T-helper 1 cell treated with Interleukin-12 subunit alpha and Interleukin-12 subunit beta and Interleukin-4 antibody, amounts not matched to agents 30 μg/mL and 1 μg/mL, for 36 hours (primary cell): ENCODE measurements around the gene RPP14.
"Not testable (repeated sequence)": the region's sequence is repeated elsewhere in the genome, so short reads cannot be mapped to it uniquely, and the experiment has no call there.

Source experiments
- H3K27ac Mint-ChIP-seq: one replicate; pipeline ENCODE4 v1.8.0; 2021; ENCODE audit warnings: mild to moderate bottlenecking, mixed read lengths
- H3K27me3 Mint-ChIP-seq: one replicate; pipeline ENCODE4 v1.8.0; 2021; ENCODE audit warnings: low read depth, mixed read lengths
- H3K36me3 Mint-ChIP-seq: one replicate; pipeline ENCODE4 v1.8.0; 2021; ENCODE audit warnings: low read depth, mixed read lengths
- H3K4me1 Mint-ChIP-seq: one replicate; pipeline ENCODE4 v1.8.0; 2021; ENCODE audit warnings: low read depth, mixed read lengths
- H3K4me3 Mint-ChIP-seq: one replicate; pipeline ENCODE4 v1.8.0; 2021; ENCODE audit warnings: mild to moderate bottlenecking, moderate library complexity, mixed read lengths
- H3K9me3 Mint-ChIP-seq: one replicate; pipeline ENCODE4 v1.8.0; 2021; ENCODE audit warnings: mixed read lengths

RPP14 gene

GRCh38 chr3:58305882-58306711 is at the start of gene RPP14, which contains the start of gene HTD2:
Gene RPP14, plus strand, starts transcription at chr3:58306245. Its CDS starts 4,085 bp downstream, at chr3:58310330.
Gene HTD2, plus strand, starts transcription at chr3:58306520. Its CDS starts 11,094 bp downstream, at chr3:58317614.
- H3K9me3 Mint-ChIP-seq: peaks cover 4% of the 10 kb centered on the region
- H3K36me3 Mint-ChIP-seq: peaks cover 15% of the 10 kb centered on the region
- peak within 1 kb of the TSS; percentile 96 for H3K4me3 Mint-ChIP-seq
- H3K27ac Mint-ChIP-seq: peak within 1 kb of the TSS; percentile 100
- peaks cover 27% of the 10 kb centered on the region for H3K4me1 Mint-ChIP-seq
- H3K27me3 Mint-ChIP-seq: peaks cover 14% of the 10 kb centered on the region

DNA sequence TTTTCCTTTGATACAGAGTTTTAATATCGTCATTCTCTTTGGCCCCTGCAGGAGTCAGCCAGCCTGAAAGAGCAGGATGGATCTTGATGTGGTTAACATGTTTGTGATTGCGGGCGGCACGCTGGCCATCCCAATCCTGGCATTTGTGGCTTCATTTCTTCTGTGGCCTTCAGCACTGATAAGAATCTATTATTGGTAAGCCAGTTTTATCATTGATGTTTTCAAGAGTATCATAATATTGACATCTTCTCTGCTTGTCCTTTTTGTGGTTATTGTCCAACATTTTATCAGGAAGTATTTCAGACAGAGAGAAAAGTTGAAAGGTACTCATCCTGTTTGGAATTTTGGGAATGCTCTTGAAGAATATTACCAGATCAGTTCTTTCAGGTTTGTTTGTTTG is 49.5 kb upstream of the RPP14 start:
- H3K4me3 Mint-ChIP-seq: no peak overlapping the region
- no peak overlapping the region for H3K27ac Mint-ChIP-seq
- no peaks in the 10 kb centered on the region for H3K9me3 Mint-ChIP-seq
- no peaks in the 10 kb centered on the region for H3K27me3 Mint-ChIP-seq
- peaks cover 1% of the 10 kb centered on the region for H3K36me3 Mint-ChIP-seq
- peaks cover 5% of the 10 kb centered on the region for H3K4me1 Mint-ChIP-seq

- no peaks in the 10 kb centered on the region for H3K9me3 Mint-ChIP-seq
- no peaks in the 10 kb centered on the region for H3K27me3 Mint-ChIP-seq
- H3K4me3 Mint-ChIP-seq: no peak overlapping the region
- peaks cover 3% of the 10 kb centered on the region for H3K4me1 Mint-ChIP-seq
- H3K27ac Mint-ChIP-seq: no peak overlapping the region
- H3K36me3 Mint-ChIP-seq: peaks cover 1% of the 10 kb centered on the region
Measured at GRCh38 chr3:58258392-58259055, 47.5 kb upstream of the RPP14 start.

GRCh38 chr3:58260261-58260731 is 45.7 kb upstream of the RPP14 start:
- Mint-ChIP-seq H3K27me3 (no peaks in the 10 kb centered on the region), H3K36me3 (peaks cover 1% of the 10 kb centered on the region), H3K9me3 (no peaks in the 10 kb centered on the region), H3K4me3 (no peak overlapping the region), H3K27ac (no peak overlapping the region), H3K4me1 (peaks cover 3% of the 10 kb centered on the region)

DNA sequence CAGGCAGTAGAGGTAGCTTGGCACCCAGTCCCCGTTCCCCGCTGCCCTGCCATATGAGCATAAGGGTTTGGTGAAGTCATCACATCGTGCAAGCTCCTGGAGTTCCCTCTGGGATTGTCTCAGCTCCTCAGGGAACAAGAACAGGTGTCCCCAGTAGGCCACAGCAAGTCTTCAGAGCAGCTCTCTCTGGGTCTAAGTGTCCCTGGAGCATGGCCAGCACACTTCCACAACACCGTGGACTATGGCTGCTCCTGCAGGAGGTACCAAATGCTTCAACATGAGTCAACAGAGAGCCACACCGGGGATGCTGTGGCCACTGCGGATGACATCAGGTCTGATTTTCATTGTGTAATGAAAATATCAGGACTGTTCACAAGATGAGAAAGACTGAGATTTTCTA is 45.3 kb upstream of the RPP14 start:
- Mint-ChIP-seq H3K27ac (no peak overlapping the region), H3K36me3 (peaks cover 1% of the 10 kb centered on the region), H3K9me3 (no peaks in the 10 kb centered on the region), H3K27me3 (no peaks in the 10 kb centered on the region), H3K4me3 (no peak overlapping the region), H3K4me1 (peaks cover 3% of the 10 kb centered on the region)

DNA sequence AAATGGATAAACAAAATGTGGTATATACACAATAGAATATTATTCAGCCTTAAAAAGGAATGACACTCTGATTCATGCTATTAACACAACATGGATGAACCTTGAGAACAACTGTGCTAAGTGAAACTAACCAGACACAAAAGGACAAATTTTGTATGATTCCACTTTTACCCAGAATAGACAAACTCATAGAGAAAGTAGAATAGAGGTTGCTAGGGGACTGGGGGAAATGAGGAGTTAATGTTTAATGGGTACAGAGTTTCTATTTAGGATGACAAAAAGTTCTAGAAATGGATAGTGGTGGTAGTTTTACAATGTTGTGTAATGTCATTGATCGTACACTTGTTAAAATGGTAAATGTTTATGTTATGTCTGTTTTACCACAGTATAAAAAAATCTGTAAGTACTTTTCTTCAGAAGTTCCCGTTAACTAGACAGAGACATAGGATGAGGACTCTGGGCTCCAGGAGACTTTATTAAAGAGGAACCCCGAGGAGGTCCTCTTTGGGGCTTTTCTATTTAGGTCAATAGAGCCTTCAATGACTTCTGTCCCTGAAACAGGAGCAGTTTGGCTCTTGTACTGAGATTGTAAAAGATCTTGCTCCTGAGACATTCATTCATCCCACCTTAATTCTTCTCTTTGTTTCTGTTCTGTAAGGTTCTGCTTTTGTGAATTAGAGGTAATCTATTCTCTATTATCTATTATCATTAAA is 43.9 kb upstream of the RPP14 start:
- Mint-ChIP-seq H3K27me3 (no peaks in the 10 kb centered on the region), H3K4me3 (no peak overlapping the region), H3K36me3 (peaks cover 1% of the 10 kb centered on the region), H3K27ac (no peak overlapping the region), H3K9me3 (no peaks in the 10 kb centered on the region), H3K4me1 (peaks cover 3% of the 10 kb centered on the region)

GRCh38 chr3:58266577-58266976 is 39.5 kb upstream of the RPP14 start:
- peaks cover 5% of the 10 kb centered on the region for H3K4me1 Mint-ChIP-seq
- H3K36me3 Mint-ChIP-seq: peaks cover 4% of the 10 kb centered on the region
- H3K27me3 Mint-ChIP-seq: no peaks in the 10 kb centered on the region
- H3K9me3 Mint-ChIP-seq: no peaks in the 10 kb centered on the region
- H3K27ac Mint-ChIP-seq: no peak overlapping the region
- no peak overlapping the region for H3K4me3 Mint-ChIP-seq

DNA sequence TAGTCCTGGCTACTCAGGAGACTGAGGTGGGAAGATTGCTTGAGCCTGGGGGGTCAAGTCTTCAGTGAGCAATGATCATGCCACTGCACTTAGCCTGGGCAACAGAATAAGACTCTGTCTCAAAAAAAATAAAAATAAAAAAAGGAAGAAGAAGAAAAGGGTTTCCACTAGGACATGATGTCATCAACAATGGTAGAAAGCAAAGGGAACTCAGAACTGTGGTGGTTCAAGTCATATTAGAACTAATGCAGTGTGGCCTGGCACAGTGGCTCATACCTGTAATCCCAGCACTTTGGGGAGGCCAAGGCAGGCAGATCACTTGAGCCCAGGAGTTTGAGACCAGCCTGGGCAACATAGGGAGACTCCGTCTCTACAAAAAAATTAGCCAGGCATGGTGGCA is 38.5 kb upstream of the RPP14 start:
- not testable (repeated sequence) for H3K9me3 Mint-ChIP-seq, H3K27ac Mint-ChIP-seq, H3K4me3 Mint-ChIP-seq, H3K36me3 Mint-ChIP-seq, H3K27me3 Mint-ChIP-seq
- peaks cover 10% of the 10 kb centered on the region for H3K4me1 Mint-ChIP-seq

DNA sequence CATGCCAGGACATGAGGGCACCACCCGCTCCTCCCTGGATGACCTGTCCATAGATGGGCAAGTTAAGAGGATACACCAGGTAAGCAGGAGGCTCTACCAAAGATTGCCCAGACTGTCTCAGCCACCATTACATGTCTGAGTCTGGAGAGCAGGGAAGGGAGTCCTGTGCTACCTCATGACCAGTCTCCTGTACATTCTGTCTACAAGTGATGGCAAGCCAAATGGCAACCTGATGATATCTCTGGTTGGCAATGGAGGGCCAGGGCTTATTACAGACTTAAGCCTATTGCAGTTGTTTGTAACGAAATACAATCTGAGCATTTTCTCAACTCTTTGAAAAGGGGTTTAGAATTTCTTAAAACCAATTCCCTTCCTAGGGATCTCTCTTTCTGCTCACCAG is 36.7 kb upstream of the RPP14 start:
- Mint-ChIP-seq H3K4me3 (no peak overlapping the region), H3K27me3 (no peaks in the 10 kb centered on the region), H3K9me3 (no peaks in the 10 kb centered on the region), H3K27ac (no peak overlapping the region), H3K36me3 (peaks cover 7% of the 10 kb centered on the region), H3K4me1 (peaks cover 10% of the 10 kb centered on the region)

- no peaks in the 10 kb centered on the region for H3K9me3 Mint-ChIP-seq
- no peak overlapping the region for H3K27ac Mint-ChIP-seq
Measured at GRCh38 chr3:58270485-58270884, 35.6 kb upstream of the RPP14 start.

DNA sequence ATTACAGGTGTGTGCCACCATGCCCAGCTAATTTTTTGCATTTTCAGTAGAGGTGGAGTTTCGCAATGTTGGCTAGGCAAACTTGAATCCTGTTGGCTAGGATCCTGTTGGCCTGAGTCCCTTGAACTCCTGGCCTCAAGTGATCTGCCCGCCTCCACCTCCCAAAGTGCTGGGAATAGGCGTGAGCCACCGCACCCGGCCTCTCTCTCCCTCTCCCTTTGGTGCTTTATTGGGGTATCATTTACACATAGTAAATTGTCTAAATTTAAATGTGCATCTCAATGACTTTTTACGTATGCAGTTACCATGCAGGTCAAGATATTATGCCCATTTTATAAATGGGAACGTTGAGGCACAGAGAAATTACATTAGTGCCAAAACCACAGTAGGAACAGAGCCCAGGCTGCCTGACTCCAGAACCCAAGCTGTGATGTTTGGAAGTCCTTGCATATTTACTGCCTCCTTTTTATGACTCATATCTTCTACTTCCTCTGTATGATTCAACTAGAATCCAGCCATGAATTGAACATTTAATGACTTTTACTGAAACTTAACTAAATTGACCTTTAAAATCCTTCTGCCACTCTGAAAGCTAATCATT is 34.0 kb upstream of the RPP14 start:
- peaks cover 10% of the 10 kb centered on the region for H3K4me1 Mint-ChIP-seq
- H3K36me3 Mint-ChIP-seq: peaks cover 14% of the 10 kb centered on the region
- no peak overlapping the region for H3K27ac Mint-ChIP-seq
- H3K9me3 Mint-ChIP-seq: no peaks in the 10 kb centered on the region
- H3K4me3 Mint-ChIP-seq: no peak overlapping the region
- H3K27me3 Mint-ChIP-seq: no peaks in the 10 kb centered on the region

More at GRCh38 chr3:58270485-58270884, 35.6 kb upstream of the RPP14 start:
- Mint-ChIP-seq H3K27me3 (no peaks in the 10 kb centered on the region), H3K4me3 (no peak overlapping the region), H3K4me1 (peaks cover 10% of the 10 kb centered on the region), H3K36me3 (peaks cover 12% of the 10 kb centered on the region)

- H3K9me3 Mint-ChIP-seq: no peaks in the 10 kb centered on the region
- H3K4me3 Mint-ChIP-seq: no peak overlapping the region
- H3K4me1 Mint-ChIP-seq: peaks cover 10% of the 10 kb centered on the region
- peaks cover 18% of the 10 kb centered on the region for H3K36me3 Mint-ChIP-seq
- no peak overlapping the region for H3K27ac Mint-ChIP-seq
- no peaks in the 10 kb centered on the region for H3K27me3 Mint-ChIP-seq
Measured at GRCh38 chr3:58272891-58273290, 33.2 kb upstream of the RPP14 start.

DNA sequence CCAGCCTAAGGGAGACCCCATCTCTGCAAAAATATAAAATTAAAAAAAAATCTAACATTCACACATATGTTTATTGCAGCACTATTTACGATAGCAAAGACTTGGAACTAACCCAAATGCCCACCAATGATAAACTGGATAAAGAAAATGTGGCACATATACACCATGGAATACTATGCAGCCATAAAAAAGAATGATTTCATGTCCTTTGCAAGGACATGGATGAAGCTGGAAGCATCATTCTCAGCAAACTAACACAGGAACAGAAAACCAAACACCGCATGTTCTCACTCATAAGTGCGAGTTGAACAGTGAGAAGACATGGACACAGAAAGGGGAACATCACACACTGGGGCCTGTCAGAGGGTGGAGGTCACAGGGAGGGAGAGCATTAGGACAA is 32.7 kb upstream of the RPP14 start:
- peaks cover 15% of the 10 kb centered on the region for H3K36me3 Mint-ChIP-seq

DNA sequence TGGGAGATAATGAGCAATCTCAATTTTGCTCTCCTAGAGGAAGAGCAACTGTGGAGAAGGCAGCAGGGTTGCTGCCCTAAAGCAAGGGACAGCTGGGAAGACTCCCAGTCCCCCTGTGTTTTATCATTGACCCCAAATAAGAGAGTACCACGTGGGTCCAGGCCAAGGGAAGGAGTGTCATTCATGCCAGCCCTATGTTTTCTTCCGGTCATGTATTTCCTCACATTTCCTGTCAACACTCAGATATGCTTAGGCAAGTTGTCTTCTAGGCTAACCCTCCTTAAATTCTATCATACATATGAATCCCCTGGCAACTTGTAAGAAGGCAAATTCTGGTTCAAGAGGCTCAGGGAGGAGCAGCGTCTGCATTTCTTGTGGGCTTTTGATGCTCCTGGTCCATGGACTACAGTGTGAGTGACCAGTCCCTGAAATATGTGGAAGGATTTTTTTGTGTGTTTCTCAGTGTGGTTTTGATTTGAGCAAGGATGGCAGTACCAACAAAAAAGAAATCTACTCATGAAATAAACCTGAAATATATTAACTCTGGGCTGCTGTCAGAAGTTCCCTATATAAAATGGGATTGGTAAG is 31.9 kb upstream of the RPP14 start:
- no peak overlapping the region for H3K27ac Mint-ChIP-seq
- H3K27me3 Mint-ChIP-seq: no peaks in the 10 kb centered on the region
- H3K36me3 Mint-ChIP-seq: peaks cover 17% of the 10 kb centered on the region
- H3K4me1 Mint-ChIP-seq: peaks cover 5% of the 10 kb centered on the region
- no peaks in the 10 kb centered on the region for H3K9me3 Mint-ChIP-seq
- H3K4me3 Mint-ChIP-seq: no peak overlapping the region

More for the DNA sequence above, 32.7 kb upstream of the RPP14 start:
- not testable (repeated sequence) for H3K9me3 Mint-ChIP-seq, H3K27me3 Mint-ChIP-seq, H3K4me1 Mint-ChIP-seq, H3K27ac Mint-ChIP-seq, H3K4me3 Mint-ChIP-seq
